Hematopoietic multipotent progenitor cell treated with erythropoietin and hydrocortisone succinate and interleukin-3 and kit ligand, for 4 days (in vitro differentiated cells): Measurements from ENCODE around the gene ZNF43.
"Not testable (repeated sequence)": the region's sequence is repeated elsewhere in the genome, so short reads cannot be mapped to it uniquely, and the experiment has no call there.

Experiments used
- DNase-seq: peaks from one replicate; pipeline ENCODE4 v3.0.0-alpha.2; 2015

The ZNF43 gene

DNA sequence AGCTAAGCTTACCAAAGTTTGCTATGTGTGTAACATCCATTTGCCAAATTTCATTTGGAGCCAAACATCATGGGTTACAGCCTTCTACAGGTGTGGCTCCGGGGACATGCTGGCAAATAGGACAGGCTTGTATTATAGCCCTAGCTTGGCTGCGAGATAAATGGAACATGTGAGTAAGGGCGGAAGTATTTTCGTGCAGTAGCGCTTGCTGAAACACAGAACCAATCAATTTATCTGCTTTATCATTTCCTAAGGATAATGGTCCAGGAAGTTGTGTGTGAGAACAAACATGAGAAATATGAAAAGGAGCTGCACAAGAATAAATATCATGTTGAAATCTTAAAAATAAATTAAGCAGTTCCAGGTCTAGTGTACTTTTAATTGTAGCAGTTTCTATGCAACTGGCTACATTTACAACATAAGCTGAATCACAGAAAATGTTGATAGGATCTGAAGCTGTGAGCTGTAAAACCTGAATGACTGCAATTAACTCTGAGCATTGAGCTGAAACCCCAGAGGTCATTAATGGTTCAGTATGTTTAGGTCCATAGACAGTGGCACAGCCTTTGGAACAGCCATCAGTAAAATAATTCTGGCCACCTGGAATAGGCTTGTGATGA is 46.4 kb downstream of the ZNF43 start:
- no peak for DNase-seq

DNA sequence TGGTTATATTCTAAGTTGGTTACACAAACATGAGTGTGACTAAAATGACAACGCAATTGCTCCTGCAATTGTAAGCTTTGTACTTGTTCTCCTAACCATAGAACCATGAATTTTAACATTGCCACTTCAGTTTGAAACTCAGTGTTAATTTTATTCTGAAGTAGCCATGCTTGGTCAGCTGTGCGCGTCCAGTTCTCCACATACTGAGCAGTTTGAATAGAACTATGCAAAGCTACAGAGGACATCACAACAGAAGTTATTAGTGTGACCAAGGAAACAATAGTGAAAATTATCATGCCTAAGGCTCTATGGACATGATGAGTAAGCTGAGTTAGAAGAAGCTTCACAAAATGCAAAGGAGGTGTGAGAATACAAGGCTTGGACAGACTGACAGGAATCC is 49.0 kb downstream of the ZNF43 start:
- DNase-seq, result no peak

DNA sequence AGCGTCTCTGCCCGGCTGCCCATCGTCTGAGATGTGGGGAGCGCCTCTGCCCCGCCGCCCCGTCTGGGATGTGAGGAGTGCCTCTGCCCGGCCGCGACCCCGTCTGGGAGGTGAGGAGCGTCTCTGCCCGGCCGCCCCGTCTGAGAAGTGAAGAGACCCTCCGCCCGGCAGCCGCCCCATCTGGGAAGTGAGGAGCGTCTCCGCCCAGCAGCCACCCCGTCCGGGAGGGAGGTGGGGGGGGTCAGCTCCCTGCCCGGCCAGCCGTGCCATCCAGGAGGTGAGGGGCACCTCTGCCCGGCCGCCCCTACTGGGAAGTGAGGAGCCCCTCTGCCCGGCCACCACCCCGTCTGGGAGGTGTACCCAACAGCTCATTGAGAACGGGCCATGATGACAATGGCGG is 60.2 kb downstream of the ZNF43 start:
- DNase-seq, result not testable (repeated sequence)

DNA sequence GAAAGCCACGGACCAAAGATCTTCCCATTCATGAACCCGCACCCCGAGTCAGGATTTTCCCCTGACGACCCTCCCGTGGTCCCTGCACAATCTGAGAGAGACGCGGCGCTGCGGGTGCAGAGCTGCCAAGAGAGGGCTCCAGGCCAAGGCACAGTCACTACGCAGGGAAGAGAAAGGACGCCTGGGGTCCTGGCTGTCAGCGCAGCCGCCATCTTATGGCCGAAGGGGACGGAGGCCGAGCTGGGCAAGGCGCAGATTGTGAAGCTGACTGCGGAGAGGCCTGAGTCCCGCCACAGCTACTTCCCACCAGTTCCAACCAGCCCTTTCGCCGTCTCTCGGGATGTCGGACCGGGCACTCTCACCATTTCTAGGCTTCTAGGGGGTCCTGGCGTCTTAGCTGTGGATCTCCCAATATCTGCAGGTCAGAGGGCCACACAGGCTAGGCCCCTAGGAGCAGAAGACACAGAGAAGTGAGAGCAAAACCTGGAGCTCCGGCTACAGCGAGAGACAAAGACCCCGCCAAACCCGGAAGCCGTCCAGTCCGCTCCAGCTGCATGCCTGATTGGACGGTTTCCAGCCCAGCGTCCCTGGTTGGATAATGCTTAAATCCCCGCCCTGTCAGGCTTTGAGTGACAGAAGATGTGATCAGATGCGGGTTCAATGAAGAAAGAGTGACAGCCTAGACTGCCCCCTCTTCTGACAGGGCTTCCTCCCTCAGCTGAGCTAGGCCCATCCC is 68.7 kb downstream of the ZNF43 start, which contains the start of gene ZNF100:
Gene ZNF100, minus strand, starts transcription at position 515 of the 736 bp plus-strand sequence. Its CDS starts 150 bp downstream, at position 365.
- DNase-seq, result peak; percentile 99

DNA sequence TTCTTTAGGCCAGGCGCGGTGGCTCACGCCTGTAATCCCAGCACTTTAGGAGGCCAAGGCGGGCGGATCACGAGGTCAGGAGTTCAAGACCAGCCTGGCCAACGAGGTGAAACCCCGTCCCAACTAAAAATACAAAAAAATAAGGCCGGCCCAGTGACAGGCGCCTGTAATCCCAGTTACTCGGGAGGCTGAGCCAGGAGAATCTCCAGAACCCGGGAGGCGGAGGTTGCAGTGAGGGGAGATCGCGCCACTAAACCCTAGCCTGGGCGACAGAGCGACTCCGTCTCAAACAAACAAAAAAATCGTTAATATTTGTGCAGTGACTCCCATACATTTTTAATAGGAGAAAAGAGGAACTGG is 69.3 kb downstream of the ZNF43 start:
- not testable (repeated sequence) for DNase-seq

DNA sequence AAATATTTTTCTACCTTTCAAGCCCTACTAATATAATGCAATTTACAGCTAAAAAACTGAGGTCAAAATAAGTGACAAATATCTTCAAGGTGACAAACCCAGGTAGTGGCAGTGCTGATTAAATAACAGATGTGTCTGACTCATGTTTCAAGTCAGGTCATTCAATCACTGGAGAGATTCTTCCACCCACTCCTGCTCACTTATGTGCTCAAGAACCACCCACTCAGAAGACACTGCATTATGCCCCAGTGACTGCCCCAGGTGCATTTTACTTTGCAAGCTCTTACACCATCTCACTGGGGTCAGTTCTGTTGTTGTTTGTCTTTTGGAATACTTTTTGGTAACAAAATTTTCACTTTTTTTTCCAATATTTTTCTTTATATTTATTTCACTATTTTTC is 70.8 kb downstream of the ZNF43 start:
- no peak for DNase-seq

DNA sequence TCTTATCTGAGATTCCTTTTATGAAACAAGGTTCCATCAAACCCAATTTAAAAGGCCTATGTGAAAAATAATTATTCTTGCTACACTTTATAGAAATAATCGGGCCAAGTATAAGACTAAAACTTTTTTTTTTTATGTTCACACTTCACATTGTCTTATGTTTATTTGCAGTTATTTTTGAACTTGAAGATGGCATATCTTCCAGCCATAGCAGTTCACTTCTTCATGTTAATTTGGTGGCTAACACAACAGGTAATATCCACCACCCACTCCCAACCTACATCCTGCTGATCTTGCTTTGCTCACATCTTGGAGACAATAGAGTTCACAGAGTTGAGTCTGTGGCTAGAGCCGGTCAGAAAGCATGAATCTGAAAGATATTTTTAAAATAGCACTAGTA is 74.4 kb downstream of the ZNF43 start:
- not testable (repeated sequence) for DNase-seq

DNA sequence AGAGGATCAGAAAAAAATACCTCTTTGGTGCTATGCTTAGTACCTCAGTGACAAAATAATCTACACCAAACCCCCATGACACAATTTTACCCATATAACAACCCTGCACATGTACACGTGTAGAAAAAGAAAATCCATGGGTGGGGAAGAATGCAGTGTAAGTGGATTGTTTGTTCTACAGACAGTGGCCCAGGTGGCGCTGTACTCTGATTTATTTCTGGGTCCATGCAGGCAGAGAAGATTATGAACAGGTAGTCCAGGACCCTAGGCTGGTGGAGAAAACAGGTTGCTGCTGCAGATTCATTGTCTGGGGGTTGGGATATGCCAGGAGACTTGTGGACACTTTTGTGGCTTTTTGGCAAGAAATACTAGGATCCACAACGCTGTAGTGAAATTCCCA is 77.7 kb downstream of the ZNF43 start:
- no peak for DNase-seq

DNA sequence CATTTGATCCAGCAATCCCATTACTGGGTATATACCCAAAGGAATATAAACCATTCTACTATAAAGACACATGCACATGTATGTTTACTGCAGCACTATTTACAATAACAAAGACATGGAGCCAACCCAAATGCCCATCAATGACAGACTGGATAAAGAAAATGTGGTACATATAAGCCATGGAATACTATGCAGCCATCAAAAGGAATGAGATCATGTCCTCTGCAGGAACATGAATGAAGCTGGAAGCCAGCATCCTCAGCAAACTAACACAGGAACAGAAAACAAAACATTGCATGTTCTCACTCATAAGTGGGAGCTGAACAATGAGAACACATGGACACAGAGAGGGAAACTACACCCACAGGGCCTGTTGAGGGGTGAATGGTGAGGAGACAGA is 80.4 kb downstream of the ZNF43 start:
- DNase-seq, result not testable (repeated sequence)
